Measurements from ENCODE around the gene HVCN1. TPM values are rescaled to one million over a fixed set of nuclear protein-coding genes. Genes with fewer than 3 reads are reported as not detected.
"Not testable (repeated sequence)": the region's sequence is repeated elsewhere in the genome, so short reads cannot be mapped to it uniquely, and the experiment has no call there.

Gene HVCN1
- 1 to 10 TPM; 2.8 to 6.3 TPM for total RNA-seq

- no peaks in the 10 kb centered on the region for H3K36me3 Mint-ChIP-seq
- no peaks in the 10 kb centered on the region for H3K9me3 Mint-ChIP-seq
- peak; percentile 57 to 62 for ATAC-seq
- H3K27ac Mint-ChIP-seq: peak within 1 kb of the TSS; percentile 51 to 77
- DNase-seq (ENCODE audit: low spot score in 2 of 2): no peak
Observed at GRCh38 chr12:110688446-110689280, at the start of gene HVCN1. TSS of gene HVCN1 (minus strand) at chr12:110689115. CDS start at chr12:110683245, 5,870 bp downstream.

- H3K27ac Mint-ChIP-seq: peak overlapping the region; percentile 74 to 89
- H3K9me3 Mint-ChIP-seq: no peaks in the 10 kb centered on the region
- H3K36me3 Mint-ChIP-seq: peaks cover 12 to 62% of the 10 kb centered on the region in 2 donors
Observed at GRCh38 chr12:110737532-110737931, 48.6 kb upstream of the HVCN1 start.

GRCh38 chr12:110737016-110737415 is 48.1 kb upstream of the HVCN1 start:
- peak overlapping the region; percentile 74 to 89 for H3K27ac Mint-ChIP-seq
- not testable (repeated sequence) for DNase-seq (ENCODE audit: low spot score in 2 of 2); H3K9me3 Mint-ChIP-seq; ATAC-seq
- peaks cover 11 to 64% of the 10 kb centered on the region in 2 donors for H3K36me3 Mint-ChIP-seq

More at GRCh38 chr12:110737532-110737931, 48.6 kb upstream of the HVCN1 start:
- ATAC-seq (no peak), DNase-seq (ENCODE audit: low spot score in 2 of 2) (no peak)

GRCh38 chr12:110733900-110734299 is 45.0 kb upstream of the HVCN1 start:
- no peak for ATAC-seq
- Mint-ChIP-seq H3K9me3 (no peaks in the 10 kb centered on the region), H3K27ac (peak overlapping the region; percentile 53 to 78), H3K36me3 (peaks cover 0 to 61% of the 10 kb centered on the region in 2 donors)
- no peak for DNase-seq (ENCODE audit: low spot score in 2 of 2)

GRCh38 chr12:110733089-110733715 is 44.3 kb upstream of the HVCN1 start:
- H3K36me3 Mint-ChIP-seq: peaks cover 0 to 59% of the 10 kb centered on the region in 2 donors
- no peaks in the 10 kb centered on the region for H3K9me3 Mint-ChIP-seq
- ATAC-seq (no peak), DNase-seq (ENCODE audit: low spot score in 2 of 2) (no peak)
- H3K27ac Mint-ChIP-seq: peak overlapping the region; percentile 53 to 73

GRCh38 chr12:110732572-110732971 is 43.7 kb upstream of the HVCN1 start:
- Mint-ChIP-seq H3K36me3 (peaks cover 0 to 63% of the 10 kb centered on the region in 2 donors), H3K27ac (no peak overlapping the region), H3K9me3 (no peaks in the 10 kb centered on the region)
- ATAC-seq (no peak), DNase-seq (ENCODE audit: low spot score in 2 of 2) (no peak)

GRCh38 chr12:110731479-110731878 is 42.6 kb upstream of the HVCN1 start:
- no peaks in the 10 kb centered on the region for H3K9me3 Mint-ChIP-seq
- no peak for DNase-seq (ENCODE audit: low spot score in 2 of 2)
- ATAC-seq: no peak
- peaks cover 0 to 72% of the 10 kb centered on the region in 2 donors for H3K36me3 Mint-ChIP-seq
- H3K27ac Mint-ChIP-seq: peak overlapping the region; percentile 22 to 44

- Mint-ChIP-seq H3K36me3 (peaks cover 5 to 62% of the 10 kb centered on the region in 2 donors), H3K9me3 (no peaks in the 10 kb centered on the region), H3K27ac (peak overlapping the region; percentile 16 to 74)
- ATAC-seq (peak in 1 of 2 donors; percentile 12), DNase-seq (ENCODE audit: low spot score in 2 of 2) (no peak)
Observed at GRCh38 chr12:110728628-110729027, 39.7 kb upstream of the HVCN1 start.

GRCh38 chr12:110726708-110727369 is 37.9 kb upstream of the HVCN1 start:
- DNase-seq (ENCODE audit: low spot score in 2 of 2) (no peak), ATAC-seq (no peak)
- no peaks in the 10 kb centered on the region for H3K9me3 Mint-ChIP-seq
- H3K36me3 Mint-ChIP-seq: peaks cover 10 to 63% of the 10 kb centered on the region in 2 donors
- H3K27ac Mint-ChIP-seq: peak overlapping the region; percentile 85 to 86

- H3K9me3 Mint-ChIP-seq: no peaks in the 10 kb centered on the region
- DNase-seq (ENCODE audit: low spot score in 2 of 2) (no peak), ATAC-seq (no peak)
- H3K27ac Mint-ChIP-seq: peak overlapping the region in 1 of 2 donors; percentile 86
- peaks cover 15 to 63% of the 10 kb centered on the region in 2 donors for H3K36me3 Mint-ChIP-seq
Observed at GRCh38 chr12:110726028-110726427, 37.1 kb upstream of the HVCN1 start.

GRCh38 chr12:110725267-110725666 is 36.4 kb upstream of the HVCN1 start:
- Mint-ChIP-seq H3K36me3 (peaks cover 16 to 66% of the 10 kb centered on the region in 2 donors), H3K9me3 (no peaks in the 10 kb centered on the region), H3K27ac (peak overlapping the region in 1 of 2 donors; percentile 85)
- no peak for DNase-seq (ENCODE audit: low spot score in 2 of 2)
- no peak for ATAC-seq

- not testable (repeated sequence) for ATAC-seq; H3K9me3 Mint-ChIP-seq; DNase-seq (ENCODE audit: low spot score in 2 of 2); H3K27ac Mint-ChIP-seq
- H3K36me3 Mint-ChIP-seq: peaks cover 30 to 72% of the 10 kb centered on the region in 2 donors
Observed at GRCh38 chr12:110722892-110723291, 34.0 kb upstream of the HVCN1 start.

GRCh38 chr12:110721570-110721969 is 32.7 kb upstream of the HVCN1 start:
- H3K36me3 Mint-ChIP-seq: peaks cover 34 to 73% of the 10 kb centered on the region in 2 donors
- no peaks in the 10 kb centered on the region for H3K9me3 Mint-ChIP-seq
- DNase-seq (ENCODE audit: low spot score in 2 of 2): no peak
- no peak for ATAC-seq
- H3K27ac Mint-ChIP-seq: no peak overlapping the region

- Mint-ChIP-seq H3K9me3 (no peaks in the 10 kb centered on the region), H3K36me3 (peaks cover 34 to 67% of the 10 kb centered on the region in 2 donors), H3K27ac (peak overlapping the region in 1 of 2 donors; percentile 65)
- no peak for DNase-seq (ENCODE audit: low spot score in 2 of 2)
- no peak for ATAC-seq
Observed at GRCh38 chr12:110720516-110720915, 31.6 kb upstream of the HVCN1 start.

GRCh38 chr12:110718222-110718908 is 29.4 kb upstream of the HVCN1 start:
- H3K9me3 Mint-ChIP-seq: no peaks in the 10 kb centered on the region
- peak overlapping the region; percentile 3 to 40 for H3K27ac Mint-ChIP-seq
- DNase-seq (ENCODE audit: low spot score in 2 of 2) (no peak), ATAC-seq (no peak)
- H3K36me3 Mint-ChIP-seq: peaks cover 29 to 60% of the 10 kb centered on the region in 2 donors

- ATAC-seq: peak; percentile 42 to 88
- Mint-ChIP-seq H3K36me3 (peaks cover 24 to 54% of the 10 kb centered on the region in 2 donors), H3K9me3 (no peaks in the 10 kb centered on the region), H3K27ac (peak overlapping the region; percentile 3 to 59)
- no peak for DNase-seq (ENCODE audit: low spot score in 2 of 2)
Observed at GRCh38 chr12:110717037-110717436, 28.1 kb upstream of the HVCN1 start.

Measured in activated naive CD4-positive, alpha-beta T cell treated with anti-CD3 and anti-CD28 coated beads, Interleukin-2, amount 50 U/mL, for 72 hours (primary cell).